ENCODE measurements around the gene POGK. TPM values are rescaled to one million over a fixed set of nuclear protein-coding genes. Genes with fewer than 3 reads are reported as not detected.
"Not testable (repeated sequence)": the region's sequence is repeated elsewhere in the genome, so short reads cannot be mapped to it uniquely, and the experiment has no call there.

Gene POGK
- total and polyA plus RNA-seq, 3 experiments from 2014 or later: 19.1 to 76.0 (median 71.9) TPM

GRCh38 chr1:166875734-166876539, 36.7 kb downstream of the POGK start, which contains the start of gene TADA1:
TSS of gene TADA1 (minus strand) at chr1:166876264. CDS start at chr1:166876233, 31 bp downstream.
- POLR2A ChIA-PET: interaction anchor here (1.0 to 2.0 kb wide), 3 partner anchors 34 to 344 kb away, joined by 3 to 23 read pairs (median 4); partner anchors contain the start of genes POGK and POU2F1

GRCh38 chr1:166876540-166876838, 37.2 kb downstream of the POGK start:
- CTCF ChIA-PET: interaction anchor here (1.0 to 3.3 kb wide), 6 partner anchors 12 to 386 kb away, joined by 3 to 16 read pairs (median 6); partner anchors contain the start of gene POGK
- H3K27ac ChIP-seq (ENCODE audit: low read depth, low read length): peak overlapping the region; percentile 46
- peaks cover 40 to 53% (median 50%) of the 10 kb centered on the region in 3 donors for H3K4me1 Mint-ChIP-seq
- no peaks in the 10 kb centered on the region for H3K27me3 ChIP-seq (ENCODE audit: insufficient read depth, low read length, poor library complexity, severe bottlenecking)
- peak overlapping the region; percentile 68 for H3K4me3 ChIP-seq (ENCODE audit: low read length)
- POLR2A ChIA-PET: interaction anchor here (1.0 to 2.0 kb wide), 3 partner anchors 34 to 344 kb away, joined by 3 to 23 read pairs (median 4); partner anchors contain the start of genes POGK and POU2F1
- H3K27me3 Mint-ChIP-seq: peaks cover 0 to 5% of the 10 kb centered on the region in 2 donors
- no peaks in the 10 kb centered on the region for H3K36me3 ChIP-seq (ENCODE audit: insufficient read depth, low read length)
- H3K9me3 Mint-ChIP-seq: peaks cover 0 to 3% (median 0%) of the 10 kb centered on the region in 5 donors
- peaks cover 0 to 12% (median 2%) of the 10 kb centered on the region in 3 donors for H3K36me3 Mint-ChIP-seq
- no peak for DNase-seq
- peaks cover 25% of the 10 kb centered on the region for H3K4me1 ChIP-seq (ENCODE audit: insufficient read depth, low read length)
- no peaks in the 10 kb centered on the region for H3K9me3 ChIP-seq (ENCODE audit: low read length)
- peak overlapping the region; percentile 91 to 99 (median 97) for H3K4me3 Mint-ChIP-seq
- peak overlapping the region; percentile 75 to 99 (median 97) for H3K27ac Mint-ChIP-seq

More at GRCh38 chr1:166875734-166876539, 36.7 kb downstream of the POGK start, which contains the start of gene TADA1:
- no peaks in the 10 kb centered on the region for H3K27me3 ChIP-seq (ENCODE audit: insufficient read depth, low read length, poor library complexity, severe bottlenecking)
- H3K4me3 ChIP-seq (ENCODE audit: low read length): peak within 1 kb of the TSS; percentile 79
- H3K27ac ChIP-seq (ENCODE audit: low read depth, low read length): peak within 1 kb of the TSS; percentile 81
- H3K9me3 ChIP-seq (ENCODE audit: low read length): no peaks in the 10 kb centered on the region
- Mint-ChIP-seq H3K27me3 (peaks cover 0 to 5% of the 10 kb centered on the region in 2 donors), H3K36me3 (peaks cover 0 to 15% (median 2%) of the 10 kb centered on the region in 3 donors), H3K27ac (peak within 1 kb of the TSS; percentile 78 to 99 (median 97)), H3K9me3 (peaks cover 0 to 3% (median 0%) of the 10 kb centered on the region in 5 donors), H3K4me3 (peak within 1 kb of the TSS; percentile 91 to 99 (median 97)), H3K4me1 (peaks cover 43 to 58% (median 56%) of the 10 kb centered on the region in 3 donors)
- peaks cover 25% of the 10 kb centered on the region for H3K4me1 ChIP-seq (ENCODE audit: insufficient read depth, low read length)
- no peaks in the 10 kb centered on the region for H3K36me3 ChIP-seq (ENCODE audit: insufficient read depth, low read length)
- CTCF ChIA-PET: interaction anchor here (1.0 to 3.3 kb wide), 6 partner anchors 12 to 386 kb away, joined by 3 to 16 read pairs (median 6); partner anchors contain the start of gene POGK
- DNase-seq: peak; percentile 96 to 97 (median 96)

DNA sequence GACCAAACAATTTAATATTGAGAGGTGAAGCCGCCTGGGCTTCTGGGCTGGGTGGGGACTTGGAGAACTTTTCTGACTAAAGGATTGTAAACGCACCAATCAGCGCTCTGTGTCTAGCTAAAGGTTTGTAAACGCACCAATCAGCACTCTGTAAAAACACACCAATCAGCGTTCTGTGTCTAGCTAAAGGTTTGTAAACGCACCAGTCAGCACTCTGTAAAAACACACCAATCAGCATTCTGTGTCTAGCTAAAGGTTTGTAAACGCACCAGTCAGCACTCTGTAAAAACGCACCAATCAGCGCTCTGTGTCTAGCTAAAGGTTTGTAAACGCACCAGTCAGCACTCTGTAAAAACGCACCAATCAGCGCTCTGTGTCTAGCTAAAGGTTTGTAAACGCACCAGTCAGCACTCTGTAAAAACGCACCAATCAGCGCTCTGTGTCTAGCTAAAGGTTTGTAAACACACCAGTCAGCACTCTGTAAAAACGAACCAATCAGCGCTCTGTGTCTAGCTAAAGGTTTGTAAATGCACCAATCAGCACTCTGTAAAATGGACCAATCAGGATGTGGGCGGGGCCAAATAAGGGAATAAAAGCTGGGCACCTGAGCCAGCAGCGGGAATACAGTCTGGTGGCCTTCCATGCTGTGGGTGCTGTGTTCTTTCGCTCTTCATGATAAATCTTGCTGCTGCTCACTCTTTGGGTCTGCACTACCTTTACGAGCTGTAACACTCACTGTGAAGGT, 39.1 kb downstream of the POGK start:
- H3K27ac ChIP-seq (ENCODE audit: low read depth, low read length); H3K4me3 Mint-ChIP-seq; DNase-seq; H3K9me3 ChIP-seq (ENCODE audit: low read length); H3K27me3 Mint-ChIP-seq; H3K27me3 ChIP-seq (ENCODE audit: insufficient read depth, low read length, poor library complexity, severe bottlenecking); H3K9me3 Mint-ChIP-seq; H3K36me3 Mint-ChIP-seq; H3K27ac Mint-ChIP-seq; H3K4me3 ChIP-seq (ENCODE audit: low read length); POLR2A ChIA-PET; H3K36me3 ChIP-seq (ENCODE audit: insufficient read depth, low read length): not testable (repeated sequence)
- H3K4me1 Mint-ChIP-seq: peaks cover 30 to 36% (median 36%) of the 10 kb centered on the region in 3 donors
- CTCF ChIA-PET: interaction anchor here (2.0 to 3.3 kb wide), 2 partner anchors 9 to 32 kb away, joined by 6 to 16 read pairs; no protein-coding TSS in a partner anchor
- H3K4me1 ChIP-seq (ENCODE audit: insufficient read depth, low read length): peaks cover 22% of the 10 kb centered on the region

GRCh38 chr1:166882893-166883292, 43.6 kb downstream of the POGK start:
- peaks cover 13 to 23% (median 22%) of the 10 kb centered on the region in 3 donors for H3K4me1 Mint-ChIP-seq
- Histone ChIP-seq H3K4me3 (ENCODE audit: low read length) (no peak overlapping the region), H3K27me3 (ENCODE audit: insufficient read depth, low read length, poor library complexity, severe bottlenecking) (peaks cover 17% of the 10 kb centered on the region), H3K4me1 (ENCODE audit: insufficient read depth, low read length) (peaks cover 11% of the 10 kb centered on the region), H3K27ac (ENCODE audit: low read depth, low read length) (no peak overlapping the region), H3K9me3 (ENCODE audit: low read length) (no peaks in the 10 kb centered on the region), H3K36me3 (ENCODE audit: insufficient read depth, low read length) (no peaks in the 10 kb centered on the region)
- peaks cover 19 to 36% of the 10 kb centered on the region in 2 donors for H3K27me3 Mint-ChIP-seq
- peaks cover 0 to 2% (median 0%) of the 10 kb centered on the region in 5 donors for H3K9me3 Mint-ChIP-seq
- DNase-seq: no peak
- ChIA-PET CTCF (interaction anchor here (1.2 to 2.6 kb wide), 3 partner anchors 20 to 176 kb away, joined by 3 to 13 read pairs (median 7); no protein-coding TSS in a partner anchor), POLR2A (no interaction called here)
- no peak overlapping the region for H3K4me3 Mint-ChIP-seq
- peaks cover 0 to 2% (median 0%) of the 10 kb centered on the region in 3 donors for H3K36me3 Mint-ChIP-seq
- no peak overlapping the region for H3K27ac Mint-ChIP-seq

- Mint-ChIP-seq H3K27ac (peak overlapping the region in 1 of 8 donors; percentile 28), H3K9me3 (peaks cover 0 to 2% (median 0%) of the 10 kb centered on the region in 5 donors), H3K36me3 (no peaks in the 10 kb centered on the region), H3K4me1 (peaks cover 13 to 23% (median 22%) of the 10 kb centered on the region in 3 donors), H3K4me3 (peak overlapping the region in 3 of 7 donors; percentile 24 to 31 (median 28)), H3K27me3 (peaks cover 17 to 41% of the 10 kb centered on the region in 2 donors)
- H3K36me3 ChIP-seq (ENCODE audit: insufficient read depth, low read length): no peaks in the 10 kb centered on the region
- H3K27ac ChIP-seq (ENCODE audit: low read depth, low read length): no peak overlapping the region
- ChIA-PET CTCF (interaction anchor here (2.1 to 2.6 kb wide), 2 partner anchors 27 to 175 kb away, joined by 7 to 13 read pairs; no protein-coding TSS in a partner anchor), POLR2A (no interaction called here)
- peaks cover 11% of the 10 kb centered on the region for H3K4me1 ChIP-seq (ENCODE audit: insufficient read depth, low read length)
- peak in 3 of 5 donors; percentile 4 to 48 (median 13) for DNase-seq
- H3K4me3 ChIP-seq (ENCODE audit: low read length): no peak overlapping the region
- no peaks in the 10 kb centered on the region for H3K9me3 ChIP-seq (ENCODE audit: low read length)
- peaks cover 17% of the 10 kb centered on the region for H3K27me3 ChIP-seq (ENCODE audit: insufficient read depth, low read length, poor library complexity, severe bottlenecking)
Measured at GRCh38 chr1:166884040-166884642, 44.9 kb downstream of the POGK start.

DNA sequence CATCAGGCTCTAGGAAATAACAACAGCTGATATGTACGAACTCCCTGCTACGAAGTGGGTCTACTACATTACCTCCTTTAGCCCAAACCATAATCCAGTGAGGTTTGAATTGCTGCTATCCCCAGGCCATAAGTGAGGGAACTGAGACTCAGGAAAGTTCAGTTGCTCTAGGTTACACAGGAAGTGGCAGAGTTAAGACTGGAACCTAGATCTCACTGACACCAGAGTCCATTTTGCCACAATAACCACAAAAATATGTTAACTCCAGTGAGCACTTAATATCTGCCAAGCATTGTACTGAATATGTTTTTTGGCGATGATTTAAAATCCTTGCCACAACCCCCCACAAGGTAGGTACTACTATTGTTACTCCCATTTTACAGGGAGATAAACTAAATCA, 45.7 kb downstream of the POGK start:
- H3K4me3 Mint-ChIP-seq: no peak overlapping the region
- H3K27ac Mint-ChIP-seq: no peak overlapping the region
- H3K36me3 Mint-ChIP-seq: no peaks in the 10 kb centered on the region
- H3K36me3 ChIP-seq (ENCODE audit: insufficient read depth, low read length): no peaks in the 10 kb centered on the region
- H3K4me3 ChIP-seq (ENCODE audit: low read length): no peak overlapping the region
- ChIA-PET POLR2A (no interaction called here), CTCF (interaction anchor here (2.1 to 2.6 kb wide), 2 partner anchors 26 to 174 kb away, joined by 7 to 13 read pairs; no protein-coding TSS in a partner anchor)
- H3K9me3 ChIP-seq (ENCODE audit: low read length): no peaks in the 10 kb centered on the region
- H3K27me3 Mint-ChIP-seq: peaks cover 17 to 44% of the 10 kb centered on the region in 2 donors
- peaks cover 0 to 2% (median 0%) of the 10 kb centered on the region in 5 donors for H3K9me3 Mint-ChIP-seq
- peaks cover 13 to 23% (median 22%) of the 10 kb centered on the region in 3 donors for H3K4me1 Mint-ChIP-seq
- H3K27ac ChIP-seq (ENCODE audit: low read depth, low read length): no peak overlapping the region
- peaks cover 11% of the 10 kb centered on the region for H3K4me1 ChIP-seq (ENCODE audit: insufficient read depth, low read length)
- peaks cover 17% of the 10 kb centered on the region for H3K27me3 ChIP-seq (ENCODE audit: insufficient read depth, low read length, poor library complexity, severe bottlenecking)
- DNase-seq: no peak

GRCh38 chr1:166888373-166889111, 49.3 kb downstream of the POGK start:
- POLR2A ChIA-PET: no interaction called here
- Mint-ChIP-seq H3K27me3 (peaks cover 18 to 46% of the 10 kb centered on the region in 2 donors), H3K36me3 (no peaks in the 10 kb centered on the region), H3K4me1 (peaks cover 12 to 21% (median 20%) of the 10 kb centered on the region in 3 donors), H3K4me3 (no peak overlapping the region), H3K27ac (no peak overlapping the region), H3K9me3 (peaks cover 0 to 2% (median 0%) of the 10 kb centered on the region in 5 donors)
- Histone ChIP-seq H3K27ac (ENCODE audit: low read depth, low read length) (no peak overlapping the region), H3K27me3 (ENCODE audit: insufficient read depth, low read length, poor library complexity, severe bottlenecking) (peaks cover 13% of the 10 kb centered on the region), H3K9me3 (ENCODE audit: low read length) (no peaks in the 10 kb centered on the region), H3K4me1 (ENCODE audit: insufficient read depth, low read length) (peaks cover 11% of the 10 kb centered on the region), H3K4me3 (ENCODE audit: low read length) (no peak overlapping the region), H3K36me3 (ENCODE audit: insufficient read depth, low read length) (no peaks in the 10 kb centered on the region)
- CTCF ChIA-PET: no interaction called here
- no peak for DNase-seq
